AG09319 (cell line): ENCODE measurements around the gene NLGN1.

Experiments used
- DNase-seq: peaks from one replicate; pipeline ENCODE4 v3.0.0-alpha.2; 2010; ENCODE audit warnings: low read depth; ENCODE audit errors: extremely low read depth
- CTCF ChIP-seq: IDR thresholded peaks from 2 replicates; pipeline ENCODE4 v1.5.1; 2011; ENCODE audit warnings: low read depth, mild to moderate bottlenecking, inconsistent platforms, low read length, moderate library complexity

NLGN1 gene

GRCh38 chr3:174035328-174035886, 637.9 kb downstream of the NLGN1 start:
- no peak for TF ChIP-seq CTCF
- DNase-seq: no peak

GRCh38 chr3:174046311-174046710, 648.8 kb downstream of the NLGN1 start:
- no peak for DNase-seq
- no peak for TF ChIP-seq CTCF

- no peak for TF ChIP-seq CTCF
- no peak for DNase-seq
Observed at GRCh38 chr3:174049472-174049871, 651.9 kb downstream of the NLGN1 start.

- no peak for TF ChIP-seq CTCF
- DNase-seq: no peak
Observed at GRCh38 chr3:174051191-174051590, 653.6 kb downstream of the NLGN1 start.

- no peak for TF ChIP-seq CTCF
- no peak for DNase-seq
Observed at GRCh38 chr3:174058804-174059203, 661.3 kb downstream of the NLGN1 start.

GRCh38 chr3:174060431-174060830, 662.9 kb downstream of the NLGN1 start:
- no peak for DNase-seq
- TF ChIP-seq CTCF: no peak

- no peak for DNase-seq
- TF ChIP-seq CTCF: no peak
Observed at GRCh38 chr3:174061162-174061561, 663.6 kb downstream of the NLGN1 start.
